Loucy (cell line): ENCODE data around the gene SCN5A.

Source experiments
- CTCF ChIP-seq: fragments of 200-600 bp; sonication (generic); conservative IDR thresholded peaks from 2 replicates; pipeline ENCODE4 v1.5.1; 2014; ENCODE audit warnings: mild to moderate bottlenecking, antibody characterized with exemption, low read length
- EZH2phosphoT487 ChIP-seq: fragments of 200-600 bp; IDR thresholded peaks from 2 replicates; pipeline ENCODE4 v1.6.1; 2018; ENCODE audit warnings: antibody characterized with exemption, mild to moderate bottlenecking, moderate library complexity, borderline replicate concordance

- no peak for TF ChIP-seq CTCF
- TF ChIP-seq EZH2phosphoT487: no peak
Measured at GRCh38 chr3:38542401-38543298, 106.8 kb downstream of the SCN5A start.
